Pancreas (tissue), 10 donors: Measurements from ENCODE around the gene METRN. TPM values are rescaled to one million over a fixed set of nuclear protein-coding genes. Genes with fewer than 3 reads are reported as not detected.

Experiments used
- ATAC-seq, 4 donors: fragments of 200-7000 bp; cut with Tn5 transposase; one replicate each; pipeline versions ENCODE4 v1.8.0 to v1.9.1; 2020; ENCODE audit warnings: mild to moderate bottlenecking in 4 of 4, moderate library complexity in 4 of 4
- DNase-seq, 6 donors: peaks; one replicate each; pipeline ENCODE4 v3.0.0-alpha.2; 2020
- FAIRE-seq: peaks from 2 replicates; lab custom pipeline; 2012; peaks lifted over from hg19 to GRCh38; lab: Jason Lieb, UNC
- H3K27ac ChIP-seq, 4 donors: fragments of 200-600 bp; sonication (generic); 1 replicate in 3 of 4; 2 replicates in 1 of 4; pipeline versions ENCODE4 v1.5.0 to v1.8.0; 2020
- H3K27me3 ChIP-seq, 4 donors: fragments of 200-600 bp; one replicate each; pipeline ENCODE4 v1.8.0; 2021
- H3K36me3 ChIP-seq, 3 donors: fragments of 200-600 bp; sonication (generic) in 1 of 3; one replicate each; pipeline versions ENCODE4 v1.5.0 to v1.8.0; 2020 to 2021
- H3K4me1 ChIP-seq, 3 donors: fragments of 200-600 bp; one replicate each; pipeline ENCODE4 v1.8.0; 2021
- H3K4me3 ChIP-seq, 4 donors: fragments of 200-600 bp; sonication (generic) in 2 of 4; one replicate each; pipeline versions ENCODE4 v1.5.0 to v1.8.0; 2020 to 2021
- H3K9me3 ChIP-seq, 4 donors: fragments of 200-600 bp; one replicate each; pipeline ENCODE4 v1.8.0; 2021
- CTCF ChIP-seq, 4 donors: fragments of 200-600 bp; sonication (generic) in 3 of 4; IDR thresholded peaks; one replicate each; pipeline versions ENCODE4 v1.5.0 to v1.8.0; 2021; ENCODE audit warnings: antibody characterized with exemption in 4 of 4
- WGBS, 2 donors: extraction: QIAGEN DNeasy Blood & Tissue Kit; methylation state at CpG; one replicate each; pipeline ENCODE4 v1.1.7; 2013; 5-methylcytosine and 5-hydroxymethylcytosine counted together
- intact Hi-C, 3 donors: fragments of 100-400 bp; cut with DNase I; formaldehyde crosslinking; loops; one replicate each; pipeline versions ENCODE4 v1.11.1 to v1.14.2; 2022
- polyA plus RNA-seq, 2 donors: library from polyadenylated mRNA; stranded (reverse); fragments of 200-250 nt; gene quantifications; one replicate each; pipeline ENCODE4 v1.2.3, GENCODE V29; 2013
- total RNA-seq, 6 donors: library from RNA; stranded (reverse); fragmentation: NEBNext Ultra II Directional in 4 of 6; extraction: Animal tissue kit (Norgen Biotek cat#: 25700) in 4 of 6; gene quantifications; one replicate each; pipeline versions ENCODE4 v1.2.1 to v1.2.4, GENCODE V29; 2021 to 2023
- donor health status: healthy with polysubstance abuse.
- donor health status: DM: no; HTN: no; CAD: no; lungs with moderate emphysema.
- donor health status: DM: no; HTN: no; CAD: no.
- donor health status: control.
- donor health status: control.
- donor health status: Bipolar disorder and iron deficiency.
- donor health status: DM: yes; HTN: yes; CAD: no.
- donor health status: DM: no; HTN: no; CAD: no.
- donor health status: DM: no; HTN: no; CAD: no.
- donor health status: DM: yes; HTN: yes; CAD: no.

Gene METRN
- total and polyA plus RNA-seq, 8 donors: 27.6 to 82.0 (median 42.2) TPM

GRCh38 chr16:668519-669171, 46.3 kb upstream of the METRN start:
- ATAC-seq: peak in 3 of 4 donors; percentile 1 to 11 (median 2)
- Histone ChIP-seq H3K27ac (peak overlapping the region in 3 of 4 donors; percentile 62 to 66 (median 65)), H3K27me3 (no peaks in the 10 kb centered on the region), H3K4me3 (peak overlapping the region; percentile 84 to 100 (median 98)), H3K9me3 (no peaks in the 10 kb centered on the region), H3K4me1 (peaks cover 0 to 10% (median 7%) of the 10 kb centered on the region in 3 donors), H3K36me3 (peaks cover 6 to 35% (median 32%) of the 10 kb centered on the region in 3 donors)
- WGBS, 2 donors: 6 to 9% methylated on average over 42 to 50 of the region's 50 CpGs
- no peak for TF ChIP-seq CTCF (IDR thresholded peaks at IDR 0.05)
- DNase-seq: peak in 1 of 6 donors; percentile 85
- intact Hi-C loops: no loop called here
- FAIRE-seq: no peak

GRCh38 chr16:669666-670065, 45.3 kb upstream of the METRN start:
- intact Hi-C loops: no loop called here
- no peak for TF ChIP-seq CTCF (IDR thresholded peaks at IDR 0.05)
- Histone ChIP-seq H3K4me3 (no peak overlapping the region), H3K9me3 (no peaks in the 10 kb centered on the region), H3K27ac (no peak overlapping the region), H3K36me3 (peaks cover 6 to 35% (median 32%) of the 10 kb centered on the region in 3 donors), H3K4me1 (peaks cover 0 to 10% (median 7%) of the 10 kb centered on the region in 3 donors), H3K27me3 (no peaks in the 10 kb centered on the region)
- ATAC-seq: no peak
- DNase-seq: no peak
- FAIRE-seq: no peak
- 91 to 93% methylated on average over 13 of the region's 13 CpGs for WGBS, 2 donors

DNA sequence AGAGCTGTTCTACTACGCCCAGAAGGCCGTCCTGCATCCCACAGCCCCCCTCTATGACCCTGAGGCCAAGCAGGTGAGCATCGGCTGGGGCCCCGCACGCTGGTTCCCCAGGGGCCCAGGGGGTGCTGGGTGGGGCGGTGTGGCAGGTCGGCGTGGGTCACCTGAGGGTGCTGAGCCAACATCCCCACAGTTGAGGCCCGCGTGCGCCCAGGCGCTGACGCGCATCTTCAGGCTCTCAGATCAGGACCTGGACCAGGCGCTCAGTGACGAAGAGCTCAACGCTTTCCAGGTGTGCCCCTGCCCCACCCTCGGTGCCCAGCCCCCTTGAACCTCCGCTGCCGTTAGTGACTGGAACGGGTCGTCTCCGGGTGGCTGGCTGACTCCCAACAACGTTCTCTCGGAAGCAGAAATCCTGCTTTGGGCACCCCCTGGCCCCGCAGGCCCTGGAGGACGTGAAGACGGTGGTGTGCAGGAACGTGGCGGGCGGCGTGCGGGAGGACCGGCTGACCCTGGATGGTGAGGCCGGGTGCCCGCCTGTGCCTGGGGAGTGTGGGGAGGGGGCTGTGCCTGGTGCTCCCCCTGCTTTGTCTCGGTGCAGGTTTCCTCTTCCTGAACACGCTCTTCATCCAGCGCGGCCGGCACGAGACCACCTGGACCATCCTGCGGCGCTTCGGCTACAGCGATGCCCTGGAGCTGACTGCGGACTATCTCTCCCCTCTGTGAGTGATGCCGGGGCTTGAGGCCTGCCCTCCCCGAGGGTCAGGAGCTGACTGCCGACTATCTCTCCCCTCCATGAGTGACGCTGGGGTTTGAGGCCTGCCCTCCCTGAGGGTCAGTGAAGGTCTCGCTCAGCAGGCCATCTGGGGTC, 44.2 kb upstream of the METRN start:
- DNase-seq (peak in 1 of 6 donors; percentile 84), ATAC-seq (no peak), FAIRE-seq (no peak)
- Histone ChIP-seq H3K9me3 (no peaks in the 10 kb centered on the region), H3K36me3 (peaks cover 6 to 35% (median 32%) of the 10 kb centered on the region in 3 donors), H3K4me1 (peaks cover 0 to 10% (median 7%) of the 10 kb centered on the region in 3 donors), H3K27ac (no peak overlapping the region), H3K4me3 (no peak overlapping the region), H3K27me3 (no peaks in the 10 kb centered on the region)
- TF ChIP-seq CTCF (IDR thresholded peaks at IDR 0.05): no peak
- intact Hi-C loops: no loop called here
- WGBS, 2 donors: 93 to 96% methylated on average over 51 to 52 of the region's 52 CpGs

DNA sequence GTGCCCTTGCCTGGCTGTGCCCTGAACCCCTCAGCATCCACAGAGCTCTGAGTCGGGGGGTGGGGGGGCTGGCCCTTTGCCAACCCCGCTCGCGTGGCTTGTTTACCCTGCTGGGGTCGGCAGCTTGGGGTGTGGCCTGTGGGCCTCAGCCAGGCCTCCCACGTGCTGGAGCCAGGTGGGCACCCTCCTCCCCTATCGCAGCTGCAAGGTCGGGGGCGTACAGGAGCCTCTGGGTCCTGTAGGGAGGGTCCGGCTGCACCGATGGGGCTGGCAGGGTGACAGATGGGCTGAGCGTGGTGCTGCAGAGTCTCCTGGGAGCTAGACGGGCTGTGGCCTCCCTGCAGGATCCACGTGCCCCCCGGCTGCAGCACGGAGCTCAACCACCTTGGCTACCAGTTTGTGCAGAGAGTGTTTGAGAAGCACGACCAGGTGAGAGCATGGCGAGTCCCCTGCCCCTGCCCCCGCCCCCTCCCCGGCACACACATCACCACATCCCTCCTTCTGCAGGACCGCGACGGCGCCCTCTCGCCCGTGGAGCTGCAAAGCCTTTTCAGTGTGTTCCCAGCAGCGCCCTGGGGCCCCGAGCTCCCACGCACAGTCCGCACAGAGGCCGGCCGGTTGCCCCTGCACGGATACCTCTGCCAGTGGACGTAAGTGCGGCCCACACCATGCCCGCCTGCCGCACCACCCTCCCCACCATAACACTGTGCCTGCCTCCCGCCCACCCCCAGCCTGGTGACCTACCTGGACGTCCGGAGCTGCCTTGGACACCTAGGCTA, 43.4 kb upstream of the METRN start:
- Histone ChIP-seq H3K27me3 (no peaks in the 10 kb centered on the region), H3K27ac (no peak overlapping the region), H3K4me3 (no peak overlapping the region), H3K9me3 (no peaks in the 10 kb centered on the region), H3K36me3 (peaks cover 6 to 35% (median 32%) of the 10 kb centered on the region in 3 donors), H3K4me1 (peaks cover 0 to 10% (median 7%) of the 10 kb centered on the region in 3 donors)
- ATAC-seq (no peak), FAIRE-seq (no peak), DNase-seq (peak in 1 of 6 donors; percentile 83)
- WGBS, 2 donors: 87 to 89% methylated on average over 39 to 40 of the region's 40 CpGs
- intact Hi-C loops: no loop called here
- no peak for TF ChIP-seq CTCF (IDR thresholded peaks at IDR 0.05)
